OCI-LY7 (cell line): ENCODE results near the gene FAM222A. TPM values are rescaled to one million over a fixed set of nuclear protein-coding genes. Genes with fewer than 3 reads are reported as not detected.

ENCODE experiments used
- BruUV-seq: library from RNA; stranded (reverse); fragments of 400-500 nt; replicated peaks from 2 replicates; lab custom pipeline; 2021; lab: Mats Ljungman, UMichigan
- CTCF ChIA-PET: fragments of 300-600 bp; sonication (Branson Sonifier 250); formaldehyde crosslinking; loops from one replicate; lab custom pipeline; 2022; ENCODE audit warnings: antibody characterized with exemption; ENCODE audit not compliant: unreplicated experiment; lab: Charles Lee
- POLR2A ChIA-PET: fragments of 300-600 bp; sonication (Branson Sonifier 250); formaldehyde crosslinking; loops from one replicate; lab custom pipeline; 2022; ENCODE audit warnings: antibody characterized with exemption; lab: Charles Lee
- DNase-seq: peaks from one replicate; pipeline ENCODE4 v3.0.0-alpha.2; 2015; ENCODE audit warnings: low spot score
- H2AFZ ChIP-seq: fragments of 200-600 bp; sonication (generic), shearing (Covaris generic); 2 replicates; pipeline ENCODE4 v1.6.1; 2014; ENCODE audit warnings: mild to moderate bottlenecking, antibody characterized with exemption, low read length, moderate library complexity
- H3K27ac ChIP-seq: fragments of 200-600 bp; sonication (generic); 2 replicates; pipeline ENCODE4 v1.5.1; 2014; ENCODE audit warnings: mixed run types, low read depth, mild to moderate bottlenecking, moderate library complexity, low read length, inconsistent platforms; ENCODE audit not compliant: poor library complexity, severe bottlenecking
- H3K36me3 ChIP-seq: fragments of 200-600 bp; sonication (generic); 2 replicates; pipeline ENCODE4 v1.6.1; 2014; ENCODE audit warnings: mild to moderate bottlenecking, antibody characterized with exemption, low read length, moderate library complexity, mixed read lengths; ENCODE audit not compliant: insufficient read depth
- H3K4me1 ChIP-seq: fragments of 200-600 bp; sonication (generic); 2 replicates; pipeline ENCODE4 v1.5.1; 2014; ENCODE audit warnings: mild to moderate bottlenecking, low read length; ENCODE audit not compliant: insufficient read depth, poor library complexity, severe bottlenecking
- H3K4me2 ChIP-seq: fragments of 200-600 bp; sonication (generic); 2 replicates; pipeline ENCODE4 v1.6.1; 2014; ENCODE audit warnings: mild to moderate bottlenecking, low read length
- H3K4me3 ChIP-seq: fragments of 200-600 bp; sonication (generic); 2 replicates; pipeline ENCODE4 v1.5.1; 2014; ENCODE audit warnings: mild to moderate bottlenecking, low read depth, low read length; ENCODE audit not compliant: poor library complexity, severe bottlenecking
- H3K79me2 ChIP-seq: fragments of 200-600 bp; sonication (generic); 2 replicates; pipeline ENCODE4 v1.6.1; 2016; ENCODE audit warnings: low read depth, mild to moderate bottlenecking, low read length, moderate library complexity, mixed read lengths; ENCODE audit not compliant: insufficient read depth
- H3K9me2 ChIP-seq: fragments of 200-600 bp; sonication (generic); 2 replicates; pipeline ENCODE4 v1.6.1; 2016; ENCODE audit warnings: mild to moderate bottlenecking, low read length, mixed read lengths; ENCODE audit not compliant: insufficient read depth
- H3K9me3 ChIP-seq: fragments of 200-600 bp; sonication (generic); 2 replicates; pipeline ENCODE4 v1.6.1; 2014; ENCODE audit warnings: mild to moderate bottlenecking, mixed run types, low read length, mixed read lengths
- H4K20me1 ChIP-seq: fragments of 200-600 bp; sonication (generic); 2 replicates; pipeline ENCODE4 v1.6.1; 2014; ENCODE audit warnings: mild to moderate bottlenecking, antibody characterized with exemption, low read length, moderate library complexity, mixed read lengths; ENCODE audit not compliant: insufficient read depth
- EZH2phosphoT487 ChIP-seq: fragments of 200-600 bp; sonication (generic); IDR thresholded peaks from 2 replicates; pipeline ENCODE4 v1.6.1; 2018; ENCODE audit warnings: low read depth, borderline replicate concordance, mild to moderate bottlenecking, mixed run types, antibody characterized with exemption, low read length, moderate library complexity, mixed read lengths
- intact Hi-C: fragments of 100-400 bp; cut with micrococcal nuclease; formaldehyde crosslinking; loops from one replicate; pipeline ENCODE4 v1.10.0; 2022; ENCODE audit not compliant: unreplicated experiment
- total RNA-seq, 2 experiments: library from RNA; depleted of rRNA in 1 of 2; stranded (reverse); fragments of >200 nt in 1 of 2; shearing (Covaris generic) in 1 of 2; gene quantifications; 2 replicates each; pipeline ENCODE4 v1.2.3, GENCODE V29; 2014 to 2022
- TF ChIP-seq, protein P1 (sequence below): fragments of 200-600 bp; sonication (generic); conservative IDR thresholded peaks from 2 replicates; pipeline ENCODE4 v1.5.1; 2014; ENCODE audit warnings: mild to moderate bottlenecking, antibody characterized with exemption, low read length, moderate library complexity, mixed read lengths

Gene FAM222A
- total RNA-seq, 2 experiments from 2014 or later: 0.98 to 1.8 TPM

DNA sequence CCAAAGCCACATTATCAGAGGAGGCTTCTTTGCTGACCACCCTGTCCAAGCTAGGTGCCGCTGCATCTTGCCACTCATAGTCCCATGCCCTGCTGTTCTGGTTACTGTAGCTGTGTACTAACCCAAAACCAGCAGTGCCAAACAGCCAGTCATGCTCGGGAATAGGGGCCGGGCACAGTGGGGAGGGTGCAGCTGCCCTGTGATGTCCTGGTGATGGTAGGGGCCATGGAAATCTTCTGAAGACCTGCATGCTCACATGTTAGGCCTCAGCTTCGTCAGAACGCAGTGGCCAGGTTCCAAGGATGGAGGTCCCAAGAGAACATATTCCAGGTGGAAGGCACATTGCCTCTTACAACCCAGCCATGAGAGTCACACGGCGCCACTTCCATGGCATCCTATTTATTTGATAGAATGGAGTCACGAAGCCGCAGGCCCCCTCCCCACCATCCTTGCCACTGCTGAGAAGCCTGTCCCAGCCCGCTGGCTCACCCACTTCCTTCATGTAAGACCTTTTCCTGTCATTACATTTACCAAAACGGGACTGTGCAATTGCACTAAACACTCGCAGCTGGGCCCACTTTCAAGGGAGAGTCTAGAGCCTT, 48.5 kb downstream of the FAM222A start:
- TF ChIP-seq, protein P1, sequence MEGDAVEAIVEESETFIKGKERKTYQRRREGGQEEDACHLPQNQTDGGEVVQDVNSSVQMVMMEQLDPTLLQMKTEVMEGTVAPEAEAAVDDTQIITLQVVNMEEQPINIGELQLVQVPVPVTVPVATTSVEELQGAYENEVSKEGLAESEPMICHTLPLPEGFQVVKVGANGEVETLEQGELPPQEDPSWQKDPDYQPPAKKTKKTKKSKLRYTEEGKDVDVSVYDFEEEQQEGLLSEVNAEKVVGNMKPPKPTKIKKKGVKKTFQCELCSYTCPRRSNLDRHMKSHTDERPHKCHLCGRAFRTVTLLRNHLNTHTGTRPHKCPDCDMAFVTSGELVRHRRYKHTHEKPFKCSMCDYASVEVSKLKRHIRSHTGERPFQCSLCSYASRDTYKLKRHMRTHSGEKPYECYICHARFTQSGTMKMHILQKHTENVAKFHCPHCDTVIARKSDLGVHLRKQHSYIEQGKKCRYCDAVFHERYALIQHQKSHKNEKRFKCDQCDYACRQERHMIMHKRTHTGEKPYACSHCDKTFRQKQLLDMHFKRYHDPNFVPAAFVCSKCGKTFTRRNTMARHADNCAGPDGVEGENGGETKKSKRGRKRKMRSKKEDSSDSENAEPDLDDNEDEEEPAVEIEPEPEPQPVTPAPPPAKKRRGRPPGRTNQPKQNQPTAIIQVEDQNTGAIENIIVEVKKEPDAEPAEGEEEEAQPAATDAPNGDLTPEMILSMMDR: no peak
- TF ChIP-seq EZH2phosphoT487: no peak
- H4K20me1 ChIP-seq: no peaks in the 10 kb centered on the region
- 0 out of 2 replicates have a peak, but pooled peaks cover 1% of the 10 kb centered on the region for H3K9me3 ChIP-seq
- H3K4me2 ChIP-seq: no peak overlapping the region
- no peaks in the 10 kb centered on the region for H3K4me1 ChIP-seq
- intact Hi-C loops: no loop called here
- BruUV-seq: no TSS peak
- H2AFZ ChIP-seq: no peak overlapping the region
- ChIA-PET CTCF (interaction anchor here (0.6 kb wide), 1 partner anchor 161 kb away, joined by 3 read pairs; no protein-coding TSS in a partner anchor), POLR2A (no interaction called here)
- H3K27ac ChIP-seq: no peak overlapping the region
- no peaks in the 10 kb centered on the region for H3K79me2 ChIP-seq
- H3K36me3 ChIP-seq: no peaks in the 10 kb centered on the region
- no peaks in the 10 kb centered on the region for H3K9me2 ChIP-seq
- H3K4me3 ChIP-seq: no peak overlapping the region
- DNase-seq: no peak

DNA sequence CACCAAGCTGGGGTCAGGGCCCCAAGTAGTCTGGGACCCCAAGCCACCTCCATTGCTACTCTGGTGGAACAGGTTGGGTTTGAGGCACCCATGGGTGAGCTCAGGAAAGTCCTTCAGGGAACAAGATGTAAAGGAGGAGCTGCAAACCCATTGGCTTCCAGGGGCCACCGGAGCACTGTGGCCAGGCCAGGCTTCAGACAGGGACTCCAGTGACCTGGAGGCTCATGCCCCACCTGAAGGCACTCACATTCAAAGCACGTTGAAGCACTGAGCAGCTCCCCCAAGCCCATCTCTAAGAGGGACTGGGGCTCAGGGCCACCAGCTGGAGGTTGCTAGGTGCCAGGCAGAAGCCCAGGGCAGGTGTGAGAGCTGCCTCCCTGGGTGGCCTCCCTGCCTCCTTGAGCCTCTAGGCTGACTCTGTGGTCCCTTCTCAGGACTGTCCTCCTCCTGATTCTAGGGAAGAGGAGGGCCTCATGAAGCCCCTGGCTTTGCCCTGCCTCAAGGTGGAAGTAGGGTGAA, 49.1 kb downstream of the FAM222A start:
- Histone ChIP-seq H3K4me2 (no peak overlapping the region), H3K4me3 (no peak overlapping the region), H3K4me1 (no peaks in the 10 kb centered on the region), H3K36me3 (no peaks in the 10 kb centered on the region), H4K20me1 (no peaks in the 10 kb centered on the region), H3K79me2 (no peaks in the 10 kb centered on the region), H2AFZ (no peak overlapping the region), H3K9me3 (no peaks in the 10 kb centered on the region), H3K27ac (no peak overlapping the region), H3K9me2 (no peaks in the 10 kb centered on the region)
- ChIA-PET POLR2A (no interaction called here), CTCF (interaction anchor here (0.6 kb wide), 1 partner anchor 162 kb away, joined by 3 read pairs; no protein-coding TSS in a partner anchor)
- intact Hi-C loops: no loop called here
- BruUV-seq: no TSS peak
- no peak for DNase-seq
- TF ChIP-seq, protein P1: no peak
- no peak for TF ChIP-seq EZH2phosphoT487

DNA sequence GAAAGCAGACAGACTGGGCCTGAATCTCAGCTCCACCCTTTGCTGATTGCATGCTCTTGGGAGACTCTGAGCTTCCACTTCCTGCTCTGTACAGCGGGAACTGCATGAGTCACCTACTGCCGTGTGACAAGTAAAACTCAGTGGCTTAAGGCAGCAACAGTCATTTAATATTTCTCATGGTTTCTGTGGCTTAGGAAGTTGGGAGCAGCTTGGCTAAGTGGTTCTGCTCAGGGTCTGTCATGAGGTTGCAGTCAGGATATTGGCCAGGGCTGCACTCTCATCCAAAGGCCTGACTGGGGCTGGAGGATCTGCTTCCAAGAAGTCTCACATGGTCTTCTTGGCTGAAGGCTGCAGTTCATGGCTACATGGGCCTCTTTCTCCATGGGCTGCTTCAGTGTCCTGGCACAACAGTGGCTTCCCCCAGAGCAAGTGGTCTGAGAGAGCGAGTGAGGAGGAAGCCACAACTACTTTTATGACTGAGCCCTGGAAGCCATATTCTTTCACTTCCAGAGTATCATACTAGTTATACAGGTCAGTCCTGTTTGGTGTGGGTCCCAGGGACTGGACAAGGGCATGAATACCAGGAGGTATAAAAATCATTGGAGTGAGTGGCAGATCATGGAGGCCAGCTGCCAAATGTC, 49.7 kb downstream of the FAM222A start:
- H4K20me1 ChIP-seq: no peaks in the 10 kb centered on the region
- H2AFZ ChIP-seq: no peak overlapping the region
- no TSS peak for BruUV-seq
- no peaks in the 10 kb centered on the region for H3K36me3 ChIP-seq
- H3K79me2 ChIP-seq: no peaks in the 10 kb centered on the region
- intact Hi-C loops: no loop called here
- ChIA-PET POLR2A (no interaction called here), CTCF (no interaction called here)
- H3K9me3 ChIP-seq: no peaks in the 10 kb centered on the region
- H3K4me2 ChIP-seq: no peak overlapping the region
- H3K4me3 ChIP-seq: no peak overlapping the region
- H3K9me2 ChIP-seq: no peaks in the 10 kb centered on the region
- H3K27ac ChIP-seq: no peak overlapping the region
- no peak for TF ChIP-seq EZH2phosphoT487
- TF ChIP-seq, protein P1: no peak
- H3K4me1 ChIP-seq: no peaks in the 10 kb centered on the region
- no peak for DNase-seq
